ENCODE results near the gene EXOG.
"Not testable (repeated sequence)": the region's sequence is repeated elsewhere in the genome, so short reads cannot be mapped to it uniquely, and the experiment has no call there.

Gene EXOG

DNA sequence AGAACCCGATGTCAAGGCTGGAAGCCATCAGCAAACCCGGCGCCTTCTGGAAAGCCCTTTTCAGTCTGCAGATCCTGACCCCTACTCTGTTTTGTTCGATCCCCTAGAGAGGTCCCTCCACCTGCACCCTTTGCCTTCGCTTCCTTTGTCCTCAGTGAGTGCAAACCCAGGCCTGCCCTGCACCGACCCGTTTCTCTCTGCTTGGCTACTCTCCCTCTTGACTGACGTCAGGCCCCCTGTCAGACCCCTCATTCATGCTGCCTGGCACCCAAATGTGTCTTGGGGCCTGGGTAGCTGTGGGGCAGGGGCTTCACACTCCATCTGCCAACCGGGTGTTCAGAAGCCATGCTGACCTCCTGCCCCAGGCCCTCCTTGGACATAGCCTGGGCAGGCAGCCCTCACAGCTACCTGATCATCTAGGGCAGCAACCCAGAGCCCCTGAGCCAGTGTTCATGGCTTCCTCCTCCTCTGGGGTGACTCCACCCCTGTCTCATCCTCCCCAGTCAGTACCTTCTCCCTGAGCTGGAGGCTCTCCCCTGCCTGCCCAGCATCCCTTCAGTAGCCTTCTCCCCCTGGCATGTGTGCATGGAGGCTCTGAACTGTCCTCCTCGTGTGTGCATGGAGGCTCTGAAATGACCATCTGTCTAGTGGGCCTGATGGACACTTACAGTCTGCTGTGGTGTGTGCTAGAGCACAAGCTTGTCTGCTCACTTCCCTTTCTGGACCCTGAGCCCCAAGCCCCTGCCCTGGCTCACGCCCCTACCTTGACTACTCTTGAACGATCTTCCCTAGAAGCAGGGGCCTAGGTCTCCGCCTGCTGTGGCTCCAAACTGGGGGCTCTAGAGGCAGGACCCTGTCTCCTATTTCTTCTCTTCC is 69.4 kb downstream of the EXOG start:
- no peak for DNase-seq

DNA sequence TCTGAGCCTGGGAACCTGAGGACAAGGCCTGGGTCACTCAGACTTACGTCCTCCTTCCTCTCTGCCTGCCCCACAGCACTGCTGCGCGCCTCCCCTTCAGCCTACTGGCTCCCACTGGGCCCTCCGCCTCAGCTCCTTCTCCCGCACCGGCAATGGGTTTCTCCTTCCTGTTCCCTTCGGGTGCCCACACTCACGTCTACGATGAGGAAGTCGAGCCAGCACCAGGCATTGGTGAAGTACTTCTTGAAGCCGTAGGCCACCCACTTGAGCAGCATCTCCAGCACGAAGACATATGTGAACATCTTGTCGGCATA is 70.0 kb downstream of the EXOG start:
- no peak for DNase-seq

DNA sequence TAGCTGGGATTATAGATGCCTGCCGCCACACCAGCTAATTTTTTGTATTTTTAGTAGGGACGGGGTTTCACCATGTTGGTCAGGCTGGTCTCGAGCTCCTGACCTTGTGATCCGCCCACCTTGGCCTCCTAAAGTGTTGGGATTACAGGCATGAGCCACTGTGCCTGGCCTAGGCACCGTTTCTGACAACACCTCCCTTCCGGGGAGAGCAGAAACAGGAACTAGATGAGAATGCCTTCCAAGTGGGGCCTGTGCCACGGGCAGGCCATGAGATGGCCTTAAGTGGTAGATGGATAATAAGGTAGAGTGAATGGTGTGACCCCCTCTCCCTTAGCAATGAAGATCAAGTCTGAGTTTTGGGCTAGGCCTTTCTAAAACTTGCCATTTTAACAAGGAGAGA is 70.7 kb downstream of the EXOG start:
- DNase-seq: not testable (repeated sequence)

DNA sequence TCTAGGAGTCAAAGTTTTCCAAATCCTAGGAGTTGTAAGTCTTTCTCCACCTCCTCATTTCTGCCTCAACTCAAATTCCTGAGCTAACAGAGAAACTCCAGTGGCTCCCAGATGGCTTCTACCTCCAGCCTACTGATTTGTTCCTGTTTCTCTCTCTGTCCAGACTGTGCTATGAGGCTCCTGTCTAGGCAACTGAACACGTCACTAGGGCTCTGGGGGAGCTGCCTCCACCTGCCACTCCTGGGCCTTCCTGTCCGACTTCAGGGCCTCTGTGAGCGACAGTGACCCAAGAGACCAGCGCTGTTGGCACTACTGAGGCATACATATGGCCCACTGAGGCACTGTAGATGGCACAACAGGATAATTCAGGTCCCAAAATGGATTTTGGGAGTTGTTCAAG is 71.4 kb downstream of the EXOG start:
- DNase-seq: no peak

DNA sequence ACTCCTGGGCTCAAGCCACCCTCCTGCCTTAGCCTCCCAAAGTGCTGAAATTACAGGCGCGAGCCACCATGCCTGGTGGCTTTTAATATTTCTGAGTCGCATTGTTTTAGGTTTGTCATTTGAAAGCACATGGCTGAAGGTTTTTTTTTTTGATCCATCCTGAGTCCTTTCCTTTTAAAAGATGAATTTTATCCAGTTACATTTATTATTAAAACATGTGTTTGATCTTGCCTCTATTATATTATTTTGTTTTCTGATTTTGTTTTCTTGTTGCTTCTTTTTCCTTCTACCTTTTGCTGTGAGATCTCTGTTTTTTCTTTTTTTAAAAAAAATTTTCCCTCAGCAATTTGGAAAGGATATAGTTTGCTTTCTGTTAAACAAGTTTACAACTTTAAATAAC is 77.0 kb downstream of the EXOG start:
- DNase-seq: no peak

DNA sequence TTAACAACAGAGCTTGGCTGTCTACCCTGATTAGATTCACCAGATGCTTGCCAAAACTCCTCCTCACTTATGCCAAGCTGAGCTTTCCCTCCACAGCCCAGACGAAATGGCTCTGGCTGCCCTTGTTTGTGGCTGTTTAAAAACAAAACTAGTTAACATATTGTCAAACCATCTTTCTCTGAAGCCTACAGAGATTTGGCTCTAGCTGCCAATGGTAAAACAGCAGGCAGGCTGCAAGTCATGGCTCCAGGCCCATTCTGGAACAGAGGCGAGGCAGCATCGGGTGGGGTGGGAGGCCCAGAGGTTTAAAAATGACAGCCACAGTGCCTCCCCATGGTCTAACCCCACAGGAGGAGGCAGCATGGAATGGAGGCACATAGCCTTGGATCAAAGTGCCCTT is 77.4 kb downstream of the EXOG start:
- DNase-seq: no peak

DNA sequence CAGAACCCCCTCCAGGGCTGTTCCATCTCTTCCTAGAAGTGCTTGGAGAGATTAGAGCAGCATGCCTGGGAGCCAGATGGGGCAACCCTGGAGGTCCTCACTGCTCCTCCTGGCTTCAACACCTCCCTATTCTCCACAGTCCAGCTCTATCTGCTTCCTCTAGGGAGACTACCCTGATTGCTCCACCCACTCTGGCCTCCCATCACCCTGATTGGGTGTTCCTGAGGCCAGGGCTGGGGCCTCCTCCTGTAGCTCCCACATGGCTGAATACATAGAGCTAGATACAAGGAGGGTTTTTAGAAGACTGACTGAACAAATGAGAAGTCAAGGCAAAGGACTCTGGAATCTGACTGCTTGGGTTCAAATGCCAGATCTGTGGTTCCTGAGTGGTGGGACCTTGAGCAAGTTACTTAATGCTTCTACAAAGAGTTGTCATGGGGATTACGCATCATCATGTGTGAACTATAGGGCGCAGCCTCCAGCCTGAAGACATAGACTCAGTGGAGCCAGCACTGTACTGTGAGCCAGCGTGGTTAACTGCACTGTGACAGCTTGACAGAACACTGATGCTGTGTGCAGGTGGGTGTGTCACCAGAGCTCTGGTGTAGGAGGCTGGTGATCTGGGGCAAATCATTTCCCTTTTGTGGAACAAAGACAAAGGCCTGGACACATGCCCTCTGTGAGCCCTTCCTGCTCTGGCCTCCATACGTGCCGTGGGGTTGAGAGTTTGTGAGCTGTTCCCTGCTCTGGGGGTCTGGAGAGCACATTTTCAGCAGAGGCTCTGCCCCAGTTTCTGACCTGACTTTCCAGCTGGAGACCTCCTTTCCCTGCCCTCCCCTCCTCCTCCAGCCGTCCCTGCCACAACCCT is 78.5 kb downstream of the EXOG start:
- no peak for DNase-seq

DNA sequence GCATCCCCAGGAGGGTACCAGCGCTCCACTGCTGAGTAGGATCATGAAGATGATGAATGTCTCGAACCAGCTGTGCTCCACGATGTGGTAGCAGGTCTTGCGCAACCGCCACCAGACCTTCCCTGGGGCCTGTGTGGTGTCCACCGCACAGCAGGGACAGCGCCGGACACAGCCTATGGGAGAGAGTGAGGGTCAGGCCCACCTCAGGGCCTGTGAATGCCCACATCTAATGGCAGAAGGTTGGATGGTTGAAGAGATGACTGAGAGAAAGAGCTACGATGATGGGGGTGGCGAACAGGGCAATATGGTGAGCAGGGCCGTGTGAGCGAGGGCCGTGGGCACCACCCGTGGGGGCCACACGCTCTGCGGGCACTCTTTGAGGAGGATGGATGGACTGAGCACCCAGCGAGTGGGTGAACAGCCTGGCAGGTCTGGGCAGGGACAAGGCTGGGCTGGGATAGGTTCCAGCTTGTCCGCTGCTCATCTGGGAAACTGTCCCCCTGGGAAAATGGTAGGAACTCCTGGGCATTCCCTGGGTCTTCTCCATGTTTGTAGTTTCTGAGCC is 79.2 kb downstream of the EXOG start:
- DNase-seq: no peak
